Ectodermal cell (in vitro differentiated cells): ENCODE data around the gene XPNPEP2.

ENCODE experiments used
- H3K27ac ChIP-seq: 2 replicates; pipeline ENCODE4 v1.7.0; 2013; ENCODE audit warnings: mild to moderate bottlenecking, low read depth, low read length; ENCODE audit not compliant: insufficient read depth, poor library complexity, severe bottlenecking
- H3K27me3 ChIP-seq: 2 replicates; pipeline ENCODE4 v1.7.0; 2013; ENCODE audit warnings: mild to moderate bottlenecking, low read length; ENCODE audit not compliant: insufficient read depth, control insufficient read depth, poor library complexity, severe bottlenecking
- H3K36me3 ChIP-seq: one replicate; pipeline ENCODE4 v1.7.0; 2013; ENCODE audit warnings: low read length; ENCODE audit not compliant: control insufficient read depth, insufficient read depth
- H3K4me1 ChIP-seq: one replicate; pipeline ENCODE4 v1.7.0; 2013; ENCODE audit warnings: low read length; ENCODE audit not compliant: control insufficient read depth, insufficient read depth
- H3K4me3 ChIP-seq: 2 replicates; pipeline ENCODE4 v1.7.0; 2013; ENCODE audit warnings: low read depth, low read length, control low read depth; ENCODE audit not compliant: insufficient read depth
- H3K9me3 ChIP-seq: 2 replicates; pipeline ENCODE4 v1.7.0; 2013; ENCODE audit warnings: mild to moderate bottlenecking, low read length, moderate library complexity; ENCODE audit not compliant: control insufficient read depth
- WGBS, 2 experiments: methylation state at CpG; one replicate each; pipeline ENCODE4 v1.1.7; 2013; ENCODE audit warnings: missing lambda C conversion rate in 2 of 2; 5-methylcytosine and 5-hydroxymethylcytosine counted together

XPNPEP2 gene

DNA sequence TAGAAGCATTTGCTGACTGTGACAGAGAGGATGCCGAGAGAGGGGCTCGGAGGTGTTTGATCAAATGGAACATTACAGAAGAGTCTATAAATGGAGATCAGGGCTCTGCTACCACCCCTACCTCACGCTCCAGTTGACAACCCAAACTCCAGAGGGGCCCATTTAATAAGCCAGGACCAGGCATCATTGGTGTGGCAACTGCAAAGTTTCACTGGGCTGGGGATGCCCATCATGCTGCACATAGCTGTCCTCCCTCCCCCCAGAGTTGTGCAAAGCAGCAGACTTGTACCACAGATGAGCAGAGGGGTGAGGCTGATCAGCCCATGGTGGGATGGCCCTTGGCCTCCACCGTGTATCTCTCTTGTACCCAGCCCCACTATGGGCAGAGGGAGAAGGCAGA lies 38.2 kb upstream of the XPNPEP2 start:
- Histone ChIP-seq H3K4me3 (no peak overlapping the region), H3K36me3 (no peaks in the 10 kb centered on the region), H3K27me3 (no peaks in the 10 kb centered on the region), H3K27ac (no peak overlapping the region), H3K9me3 (no peaks in the 10 kb centered on the region), H3K4me1 (no peaks in the 10 kb centered on the region)
- WGBS, 2 experiments: 87 to 89% methylated on average over 3 to 4 of the region's 4 CpGs

DNA sequence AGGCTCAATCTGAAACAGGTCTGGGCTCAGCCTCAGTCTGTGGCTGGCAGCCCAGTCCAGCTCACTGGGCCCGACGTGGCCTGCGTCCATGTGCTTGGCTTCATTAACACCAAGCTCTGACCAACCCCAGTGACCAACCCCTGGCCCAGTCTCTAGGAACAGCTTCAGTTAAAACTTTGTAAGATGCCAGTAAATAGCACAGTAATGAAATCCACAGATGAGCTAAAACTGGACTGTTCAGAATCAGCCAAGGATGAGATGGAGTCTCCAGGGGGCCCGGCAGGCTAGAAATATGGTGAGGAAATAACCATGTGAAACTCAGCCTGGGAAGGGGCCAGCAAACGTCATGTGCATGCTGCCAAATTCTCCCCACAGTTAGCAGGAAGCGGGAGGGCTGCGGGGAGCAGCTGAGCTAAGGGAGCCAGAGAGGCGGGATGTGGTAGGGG lies 37.1 kb upstream of the XPNPEP2 start:
- 93 to 94% methylated on average over 8 of the region's 8 CpGs for WGBS, 2 experiments
- Histone ChIP-seq H3K27ac (no peak overlapping the region), H3K4me3 (no peak overlapping the region), H3K27me3 (no peaks in the 10 kb centered on the region), H3K36me3 (no peaks in the 10 kb centered on the region), H3K9me3 (no peaks in the 10 kb centered on the region), H3K4me1 (no peaks in the 10 kb centered on the region)

DNA sequence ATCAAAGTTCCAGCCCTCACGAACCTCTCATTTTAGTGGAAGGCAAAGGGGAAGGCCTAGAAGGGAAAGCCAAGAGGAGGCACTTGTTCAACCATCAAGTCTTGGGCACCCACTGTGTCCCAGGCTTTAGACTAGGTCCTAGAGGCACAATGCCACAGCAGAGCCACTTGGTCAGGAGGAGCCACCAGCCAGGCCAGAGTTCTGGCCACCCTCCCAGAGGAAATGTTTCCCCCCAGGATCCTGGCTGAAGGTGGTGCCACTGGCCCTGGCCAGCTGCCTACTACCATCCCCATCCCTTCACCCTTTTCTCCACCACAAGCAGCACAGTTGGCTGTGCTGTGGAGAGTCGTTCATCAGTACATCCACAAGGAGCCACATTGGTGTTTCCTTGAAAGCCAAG lies 34.3 kb upstream of the XPNPEP2 start:
- no peaks in the 10 kb centered on the region for H3K36me3 ChIP-seq
- H3K9me3 ChIP-seq: no peaks in the 10 kb centered on the region
- WGBS, 2 experiments: 96 to 98% methylated on average over 2 of the region's 2 CpGs
- no peaks in the 10 kb centered on the region for H3K4me1 ChIP-seq
- H3K27me3 ChIP-seq: no peaks in the 10 kb centered on the region
- H3K4me3 ChIP-seq: no peak overlapping the region
- H3K27ac ChIP-seq: no peak overlapping the region

DNA sequence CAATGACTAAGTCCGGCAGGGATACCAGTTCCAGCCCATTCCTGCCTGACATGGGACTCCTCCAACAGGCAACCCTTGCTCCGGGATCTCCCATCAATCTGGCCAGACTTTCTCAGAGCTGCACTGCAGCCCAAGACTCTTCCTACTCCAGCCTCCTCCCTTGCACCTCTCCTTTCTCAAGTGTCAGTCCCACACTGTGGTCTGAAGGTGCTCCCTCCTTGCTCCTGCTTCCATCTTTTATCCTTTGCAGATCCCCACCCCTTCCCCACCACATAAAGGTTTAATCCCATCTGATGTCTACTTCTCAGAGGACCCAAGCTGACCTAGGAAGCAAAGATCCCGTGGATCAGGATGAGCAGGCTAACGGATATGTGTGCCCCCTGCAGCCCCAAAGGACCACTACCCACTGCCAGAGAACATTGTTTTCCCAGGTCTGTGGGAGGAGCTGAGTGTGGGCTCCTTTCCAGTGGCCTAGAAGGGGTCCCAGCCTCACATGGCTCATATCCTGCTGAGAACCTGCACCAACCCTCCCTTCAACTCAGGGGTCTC lies 33.3 kb upstream of the XPNPEP2 start:
- H3K36me3 ChIP-seq: no peaks in the 10 kb centered on the region
- 92 to 98% methylated on average over 4 of the region's 4 CpGs for WGBS, 2 experiments
- H3K27ac ChIP-seq: no peak overlapping the region
- no peaks in the 10 kb centered on the region for H3K27me3 ChIP-seq
- H3K4me3 ChIP-seq: no peak overlapping the region
- no peaks in the 10 kb centered on the region for H3K4me1 ChIP-seq
- H3K9me3 ChIP-seq: no peaks in the 10 kb centered on the region

DNA sequence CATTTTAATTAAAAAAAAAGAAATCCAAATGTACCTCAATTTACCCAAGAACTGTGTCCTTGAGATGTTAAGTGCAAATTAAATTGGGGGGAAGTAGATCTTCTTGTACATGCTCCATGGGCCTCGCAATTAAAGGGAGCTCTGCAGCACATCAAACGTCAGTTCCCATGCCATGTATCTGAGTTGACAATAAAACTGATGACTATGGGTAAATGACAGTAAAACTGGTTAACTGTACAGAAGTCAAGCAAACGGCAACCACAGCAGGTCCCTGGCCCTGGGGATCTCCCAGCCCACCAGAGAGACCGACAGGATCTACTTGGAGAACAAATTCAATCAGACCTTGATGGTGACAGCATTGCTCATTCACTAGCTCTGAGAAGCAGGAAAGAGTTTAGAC lies 32.8 kb upstream of the XPNPEP2 start:
- no peak overlapping the region for H3K4me3 ChIP-seq

DNA sequence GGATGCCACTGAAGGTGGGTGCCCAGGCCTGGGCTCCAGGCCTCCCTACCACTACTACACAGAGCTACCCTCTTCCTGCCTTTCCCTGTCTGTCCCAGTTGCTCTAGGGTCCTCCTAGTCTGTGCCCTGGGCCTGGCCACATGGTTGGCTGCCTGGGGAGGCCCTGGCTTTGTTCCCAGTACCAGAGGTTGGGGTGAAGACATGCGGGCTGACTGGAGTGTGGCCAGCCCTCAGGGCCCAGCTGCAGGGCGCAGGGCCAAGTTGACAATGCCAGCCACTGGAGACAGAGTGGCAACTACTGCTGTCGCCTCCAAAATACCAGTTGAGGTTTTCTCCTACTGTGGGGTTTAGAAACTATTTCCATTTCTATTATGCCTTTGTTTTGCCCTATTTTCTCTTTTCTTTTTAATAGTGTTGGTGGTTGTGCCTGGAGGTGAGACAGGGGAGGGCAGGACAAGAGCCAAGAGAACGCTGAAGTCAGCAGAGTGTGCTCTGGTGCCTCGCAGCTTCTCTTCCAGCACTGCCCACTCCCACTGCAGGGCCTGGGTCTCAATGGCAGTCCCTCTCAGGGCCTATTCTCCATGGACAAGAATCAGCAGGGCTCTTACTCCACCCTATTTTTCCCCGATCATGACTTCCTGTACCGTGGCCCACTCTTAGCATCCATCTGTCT lies 32.2 kb upstream of the XPNPEP2 start:
- Histone ChIP-seq H3K9me3 (no peaks in the 10 kb centered on the region), H3K36me3 (no peaks in the 10 kb centered on the region), H3K4me1 (no peaks in the 10 kb centered on the region), H3K4me3 (no peak overlapping the region), H3K27ac (no peak overlapping the region), H3K27me3 (no peaks in the 10 kb centered on the region)
- WGBS, 2 experiments: 92 to 95% methylated on average over 6 to 7 of the region's 7 CpGs

More for the DNA sequence above, 32.8 kb upstream of the XPNPEP2 start:
- Histone ChIP-seq H3K36me3 (no peaks in the 10 kb centered on the region), H3K4me1 (no peaks in the 10 kb centered on the region), H3K27me3 (no peaks in the 10 kb centered on the region), H3K27ac (no peak overlapping the region), H3K9me3 (no peaks in the 10 kb centered on the region)
- WGBS, 2 experiments: 94 to 95% methylated on average over 4 of the region's 4 CpGs

DNA sequence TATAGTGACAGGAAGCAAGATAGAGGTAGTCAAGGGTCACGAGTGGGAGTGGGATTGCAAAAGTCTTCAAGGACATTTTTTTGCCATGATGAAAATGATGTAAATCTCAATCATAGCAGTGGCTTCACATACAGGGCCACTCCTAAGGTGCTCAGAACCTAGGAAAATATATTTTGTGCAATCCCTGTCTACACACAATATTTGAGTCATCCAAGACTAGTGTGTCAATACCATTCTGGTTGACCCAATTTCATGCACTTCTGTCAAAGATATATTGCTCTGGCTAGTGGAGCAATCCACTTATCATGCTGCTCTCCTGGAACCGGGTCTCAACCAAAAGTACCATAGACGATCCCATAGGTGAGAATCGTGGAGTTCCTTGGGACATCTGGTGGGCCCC lies 24.2 kb upstream of the XPNPEP2 start:
- Histone ChIP-seq H3K9me3 (no peaks in the 10 kb centered on the region), H3K4me3 (no peak overlapping the region), H3K4me1 (no peaks in the 10 kb centered on the region), H3K27me3 (no peaks in the 10 kb centered on the region), H3K27ac (no peak overlapping the region), H3K36me3 (no peaks in the 10 kb centered on the region)
- WGBS, 2 experiments: 99% methylated on average over 4 of the region's 4 CpGs

DNA sequence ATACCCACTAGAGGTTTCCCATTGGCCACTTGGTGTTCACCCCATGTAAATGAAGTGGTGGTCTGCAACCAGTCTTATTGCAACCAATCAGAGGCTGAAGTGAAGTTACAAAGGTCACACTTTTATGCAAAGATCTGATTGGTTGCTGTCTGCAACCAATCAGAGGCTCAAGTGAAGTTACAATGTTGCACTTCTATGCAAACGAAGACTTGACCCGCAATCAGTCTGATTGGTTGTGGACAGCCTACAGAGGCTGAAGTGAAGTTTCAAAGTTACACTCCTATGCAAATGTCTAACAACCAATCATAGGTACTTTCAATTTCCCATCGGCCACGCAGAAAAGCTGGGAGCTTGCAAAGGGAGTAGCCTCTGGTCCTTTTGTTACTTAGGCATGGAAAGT lies 22.3 kb upstream of the XPNPEP2 start:
- no peaks in the 10 kb centered on the region for H3K36me3 ChIP-seq
- no peak overlapping the region for H3K27ac ChIP-seq
- H3K9me3 ChIP-seq: no peaks in the 10 kb centered on the region
- WGBS, 2 experiments: 80 to 91% methylated on average over 4 of the region's 4 CpGs
- H3K4me1 ChIP-seq: no peaks in the 10 kb centered on the region
- no peaks in the 10 kb centered on the region for H3K27me3 ChIP-seq
- H3K4me3 ChIP-seq: no peak overlapping the region

DNA sequence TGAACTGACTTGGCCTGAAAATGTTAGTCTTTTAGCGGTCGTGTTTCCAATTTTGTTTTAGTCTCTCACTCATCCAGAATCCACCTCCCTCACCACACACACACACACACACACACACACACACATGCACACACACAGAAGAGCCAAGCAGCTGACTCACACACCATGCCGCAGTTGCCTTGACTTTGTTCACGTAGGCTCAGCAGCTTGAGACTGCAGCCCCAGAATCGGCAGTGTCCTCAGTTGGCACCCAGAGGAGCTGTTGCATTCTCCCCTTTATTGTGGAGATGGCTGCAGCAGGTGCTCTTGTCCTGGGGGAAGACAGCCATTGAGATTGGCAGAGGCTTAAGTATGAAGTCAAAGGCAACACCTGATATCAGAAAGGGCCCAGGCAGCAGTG lies 20.9 kb upstream of the XPNPEP2 start:
- H3K9me3 ChIP-seq: no peaks in the 10 kb centered on the region
- no peak overlapping the region for H3K4me3 ChIP-seq
- WGBS, 2 experiments: 38 to 42% methylated on average over 5 of the region's 5 CpGs
- no peaks in the 10 kb centered on the region for H3K4me1 ChIP-seq
- no peaks in the 10 kb centered on the region for H3K27me3 ChIP-seq
- H3K36me3 ChIP-seq: no peaks in the 10 kb centered on the region
- no peak overlapping the region for H3K27ac ChIP-seq

DNA sequence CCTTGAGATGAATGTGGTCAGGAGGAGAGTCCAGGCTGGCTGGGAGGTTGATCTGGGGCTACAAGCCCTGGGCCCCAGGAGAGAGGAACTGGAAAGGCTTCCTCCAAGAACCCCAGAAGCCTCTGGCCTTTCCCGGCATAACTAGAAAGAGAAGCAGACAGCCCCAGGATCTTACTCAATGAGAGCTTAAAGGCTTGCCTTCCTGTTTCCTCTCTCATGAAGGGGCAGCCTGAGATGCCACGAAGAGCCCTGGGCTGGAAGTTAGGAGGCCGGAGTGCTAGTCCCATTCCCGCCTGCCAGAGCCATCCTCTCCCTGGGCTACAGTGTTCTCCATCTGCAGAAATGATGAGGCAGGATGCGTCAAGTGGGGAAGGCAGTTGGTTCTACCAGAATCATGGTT lies 20.1 kb upstream of the XPNPEP2 start:
- WGBS, 2 experiments: 82 to 85% methylated on average over 5 of the region's 5 CpGs
- no peaks in the 10 kb centered on the region for H3K27me3 ChIP-seq
- H3K27ac ChIP-seq: no peak overlapping the region
- H3K36me3 ChIP-seq: no peaks in the 10 kb centered on the region
- H3K9me3 ChIP-seq: no peaks in the 10 kb centered on the region
- no peak overlapping the region for H3K4me3 ChIP-seq
- no peaks in the 10 kb centered on the region for H3K4me1 ChIP-seq
